ENCODE results near the gene TXNRD1.

Gene TXNRD1

GRCh38 chr12:104215638-104216297 lies at the start of gene TXNRD1:
TXNRD1 (plus strand) TSS chr12:104215779; CDS start chr12:104215803, 24 bp downstream.
- TF ChIP-seq CTCF (IDR thresholded peaks at IDR 0.05; ENCODE audit: insufficient read depth, missing control alignments) = peak; percentile 75
- FAIRE-seq (no peak), DNase-seq (ENCODE audit: insufficient read length, low spot score) (peak; percentile 84)

GRCh38 chr12:104165801-104166200 lies 49.8 kb upstream of the TXNRD1 start:
- FAIRE-seq = no peak
- TF ChIP-seq CTCF (IDR thresholded peaks at IDR 0.05; ENCODE audit: insufficient read depth, missing control alignments) = no peak
- no peak for DNase-seq (ENCODE audit: insufficient read length, low spot score)

- no peak for TF ChIP-seq CTCF (IDR thresholded peaks at IDR 0.05; ENCODE audit: insufficient read depth, missing control alignments)
- FAIRE-seq (no peak), DNase-seq (ENCODE audit: insufficient read length, low spot score) (no peak)
Measured at GRCh38 chr12:104166465-104166864, 49.1 kb upstream of the TXNRD1 start.

GRCh38 chr12:104167519-104168458 lies 47.8 kb upstream of the TXNRD1 start:
- TF ChIP-seq CTCF (IDR thresholded peaks at IDR 0.05; ENCODE audit: insufficient read depth, missing control alignments) = no peak
- DNase-seq (ENCODE audit: insufficient read length, low spot score) = no peak
- no peak for FAIRE-seq

- DNase-seq (ENCODE audit: insufficient read length, low spot score) (no peak), FAIRE-seq (no peak)
- TF ChIP-seq CTCF (IDR thresholded peaks at IDR 0.05; ENCODE audit: insufficient read depth, missing control alignments) = no peak
Measured at GRCh38 chr12:104168596-104168995, 47.0 kb upstream of the TXNRD1 start.

- DNase-seq (ENCODE audit: insufficient read length, low spot score) (no peak), FAIRE-seq (no peak)
- TF ChIP-seq CTCF (IDR thresholded peaks at IDR 0.05; ENCODE audit: insufficient read depth, missing control alignments) = no peak
Measured at GRCh38 chr12:104171785-104172569, 43.6 kb upstream of the TXNRD1 start.

Data from D721Med (cell line).